T-cell (primary cell): ENCODE results near the gene DSCAML1. TPM values are rescaled to one million over a fixed set of nuclear protein-coding genes. Genes with fewer than 3 reads are reported as not detected.
A peak's percentile ranks its signal among the peaks of the same experiment; 100 is the strongest.

Experiments used
- ATAC-seq, 4 experiments: fragments of 200-7000 bp in 3 of 4; fragments of 150-1000 bp in 1 of 4; cut with Tn5 transposase; replicated peaks in 1 of 4; 1 replicate in 3 of 4; 2 replicates in 1 of 4; pipeline ENCODE4 v1.10.0; 2021; ENCODE audit warnings: moderate library complexity in 3 of 4, mild to moderate bottlenecking in 2 of 4, moderate number of reproducible peaks in 1 of 4
- CTCF ChIA-PET, 2 donors: fragments of 300-600 bp; sonication (Branson Sonifier 250); formaldehyde crosslinking; loops; one replicate each; lab custom pipeline; 2022; ENCODE audit warnings: antibody characterized with exemption in 2 of 2; lab: Charles Lee
- POLR2A ChIA-PET, 2 donors: fragments of 300-600 bp; sonication (Branson Sonifier 250); formaldehyde crosslinking; loops; one replicate each; lab custom pipeline; 2022; ENCODE audit warnings: antibody characterized with exemption in 2 of 2; lab: Charles Lee
- DNase-seq, 35 experiments: peaks; one replicate each; pipeline versions ENCODE4 v3.0.0 to v3.0.0-alpha.2; 2013 to 2023
- H3K27ac ChIP-seq: one replicate; pipeline ENCODE4 v1.5.1; 2013; ENCODE audit warnings: low read length
- H3K27me3 ChIP-seq, 2 experiments: replicated peaks in 1 of 2; 1 replicate in 1 of 2; 2 replicates in 1 of 2; pipeline versions ENCODE4 v1.6.1 to v1.7.0; 2013; ENCODE audit warnings: low read length in 1 of 2, mixed read lengths in 1 of 2; ENCODE audit not compliant: control insufficient read depth in 2 of 2, insufficient read depth in 2 of 2; ENCODE audit errors: extremely low read depth in 1 of 2
- H3K36me3 ChIP-seq, 2 donors: 1 replicate in 1 of 2; 2 replicates in 1 of 2; pipeline versions ENCODE4 v1.6.1 to v1.7.0; 2013; ENCODE audit warnings: low read length in 1 of 2; ENCODE audit not compliant: control insufficient read depth in 2 of 2, insufficient read depth in 1 of 2; ENCODE audit errors: extremely low read depth in 1 of 2
- H3K4me1 ChIP-seq, 2 experiments: 1 replicate in 1 of 2; 2 replicates in 1 of 2; pipeline versions ENCODE4 v1.6.1 to v1.7.0; 2013; ENCODE audit warnings: low read length in 2 of 2, mixed read lengths in 1 of 2; ENCODE audit not compliant: insufficient read depth in 2 of 2, control insufficient read depth in 1 of 2; ENCODE audit errors: extremely low read depth in 1 of 2
- H3K4me3 ChIP-seq, 2 donors: 1 replicate in 1 of 2; 2 replicates in 1 of 2; pipeline versions ENCODE4 v1.5.1 to v1.7.0; 2013; ENCODE audit warnings: mild to moderate bottlenecking in 2 of 2, low read length in 1 of 2, moderate library complexity in 1 of 2; ENCODE audit not compliant: control insufficient read depth in 1 of 2; ENCODE audit errors: extremely low read depth in 1 of 2
- H3K9me3 ChIP-seq: 2 replicates; pipeline ENCODE4 v1.7.0; 2013
- H3K27ac Mint-ChIP-seq, 2 donors: one replicate each; pipeline ENCODE4 v1.8.0; 2020 to 2021; ENCODE audit warnings: mild to moderate bottlenecking in 2 of 2, mixed read lengths in 2 of 2
- H3K27me3 Mint-ChIP-seq, 2 donors: one replicate each; pipeline ENCODE4 v1.8.0; 2021 to 2022; ENCODE audit warnings: mixed read lengths in 2 of 2
- H3K36me3 Mint-ChIP-seq: one replicate; pipeline ENCODE4 v1.8.0; 2021; ENCODE audit warnings: mixed read lengths
- H3K4me1 Mint-ChIP-seq, 3 donors: one replicate each; pipeline ENCODE4 v1.8.0; 2020 to 2022; ENCODE audit warnings: mixed read lengths in 3 of 3, mild to moderate bottlenecking in 1 of 3
- H3K4me3 Mint-ChIP-seq, 3 donors: one replicate each; pipeline ENCODE4 v1.8.0; 2020 to 2022; ENCODE audit warnings: mild to moderate bottlenecking in 3 of 3, mixed read lengths in 3 of 3, moderate library complexity in 3 of 3
- H3K9me3 Mint-ChIP-seq, 3 donors: one replicate each; pipeline ENCODE4 v1.8.0; 2020 to 2022; ENCODE audit warnings: mixed read lengths in 3 of 3
- WGBS: methylation state at CpG from one replicate; pipeline ENCODE4 v1.1.5; 2013; ENCODE audit warnings: missing lambda C conversion rate; ENCODE audit not compliant: insufficient coverage; 5-methylcytosine and 5-hydroxymethylcytosine counted together
- total RNA-seq, 35 experiments: library from RNA in 6 of 35; stranded (reverse) in 6 of 35; fragments of 120-200 nt in 1 of 35; gene quantifications; one replicate each; pipeline versions ENCODE4 v1.2.1 to v1.2.4 and lab custom pipeline; 2013 to 2026

The DSCAML1 gene, protein sequence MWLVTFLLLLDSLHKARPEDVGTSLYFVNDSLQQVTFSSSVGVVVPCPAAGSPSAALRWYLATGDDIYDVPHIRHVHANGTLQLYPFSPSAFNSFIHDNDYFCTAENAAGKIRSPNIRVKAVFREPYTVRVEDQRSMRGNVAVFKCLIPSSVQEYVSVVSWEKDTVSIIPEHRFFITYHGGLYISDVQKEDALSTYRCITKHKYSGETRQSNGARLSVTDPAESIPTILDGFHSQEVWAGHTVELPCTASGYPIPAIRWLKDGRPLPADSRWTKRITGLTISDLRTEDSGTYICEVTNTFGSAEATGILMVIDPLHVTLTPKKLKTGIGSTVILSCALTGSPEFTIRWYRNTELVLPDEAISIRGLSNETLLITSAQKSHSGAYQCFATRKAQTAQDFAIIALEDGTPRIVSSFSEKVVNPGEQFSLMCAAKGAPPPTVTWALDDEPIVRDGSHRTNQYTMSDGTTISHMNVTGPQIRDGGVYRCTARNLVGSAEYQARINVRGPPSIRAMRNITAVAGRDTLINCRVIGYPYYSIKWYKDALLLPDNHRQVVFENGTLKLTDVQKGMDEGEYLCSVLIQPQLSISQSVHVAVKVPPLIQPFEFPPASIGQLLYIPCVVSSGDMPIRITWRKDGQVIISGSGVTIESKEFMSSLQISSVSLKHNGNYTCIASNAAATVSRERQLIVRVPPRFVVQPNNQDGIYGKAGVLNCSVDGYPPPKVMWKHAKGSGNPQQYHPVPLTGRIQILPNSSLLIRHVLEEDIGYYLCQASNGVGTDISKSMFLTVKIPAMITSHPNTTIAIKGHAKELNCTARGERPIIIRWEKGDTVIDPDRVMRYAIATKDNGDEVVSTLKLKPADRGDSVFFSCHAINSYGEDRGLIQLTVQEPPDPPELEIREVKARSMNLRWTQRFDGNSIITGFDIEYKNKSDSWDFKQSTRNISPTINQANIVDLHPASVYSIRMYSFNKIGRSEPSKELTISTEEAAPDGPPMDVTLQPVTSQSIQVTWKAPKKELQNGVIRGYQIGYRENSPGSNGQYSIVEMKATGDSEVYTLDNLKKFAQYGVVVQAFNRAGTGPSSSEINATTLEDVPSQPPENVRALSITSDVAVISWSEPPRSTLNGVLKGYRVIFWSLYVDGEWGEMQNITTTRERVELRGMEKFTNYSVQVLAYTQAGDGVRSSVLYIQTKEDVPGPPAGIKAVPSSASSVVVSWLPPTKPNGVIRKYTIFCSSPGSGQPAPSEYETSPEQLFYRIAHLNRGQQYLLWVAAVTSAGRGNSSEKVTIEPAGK (N-terminal part only)
- total RNA-seq (1 to 10 TPM in 2 of 5 donors, under 1 TPM in 3; 0.15 to 2.4 (median 0.96) TPM), total RNA-seq (lab: John Stamatoyannopoulos, UW) (0 to 3.6 (median 0.88) reads per million in 29 experiments)
- total RNA-seq (2013): 0.39 TPM

DNA sequence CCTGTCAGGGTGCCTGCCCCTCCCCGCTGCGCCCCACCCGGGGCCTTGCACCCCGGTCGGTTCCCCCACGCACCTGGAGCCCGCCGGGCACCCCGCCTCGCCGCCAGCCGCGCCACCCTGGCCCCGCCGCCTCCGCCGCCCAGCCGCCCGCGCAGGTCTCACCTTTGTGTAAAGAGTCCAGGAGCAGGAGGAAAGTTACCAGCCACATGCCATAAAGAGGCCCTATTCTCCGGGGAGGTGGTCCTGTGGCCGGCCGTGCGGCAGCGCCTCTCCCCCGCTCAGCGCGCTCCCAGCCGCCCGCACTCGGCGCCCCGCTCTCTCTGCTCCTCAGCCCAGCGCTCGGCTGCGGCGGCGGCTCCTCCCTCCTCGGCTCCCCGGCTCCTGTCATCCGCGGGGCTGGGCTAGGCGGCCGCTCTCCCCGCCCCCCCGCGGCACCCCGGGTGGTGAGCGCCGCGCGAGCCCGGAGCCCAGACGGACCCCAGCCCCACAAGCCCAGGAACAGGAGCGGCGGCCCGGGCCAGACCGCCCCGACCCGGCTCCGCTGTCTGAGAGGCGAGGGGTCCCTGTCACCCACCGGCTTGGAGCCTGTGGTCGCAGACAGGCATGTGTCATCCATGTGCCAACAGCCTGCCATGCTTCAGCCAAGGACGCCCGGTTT, at the start of gene DSCAML1:
DSCAML1 (minus strand) TSS at position 345 of the 658 bp plus-strand sequence; CDS start at position 208, 137 bp downstream.
- H3K27ac Mint-ChIP-seq: no peak within 1 kb of the TSS
- H3K4me1 Mint-ChIP-seq: peaks cover 11 to 21% (median 20%) of the 10 kb centered on the region in 3 donors
- DNase-seq: peak in 21 of 35 experiments; percentile 12 to 58 (median 33)
- H3K36me3 Mint-ChIP-seq: no peaks in the 10 kb centered on the region
- ATAC-seq: peak; percentile 80 to 93 (median 86)
- peak within 1 kb of the TSS; percentile 30 to 49 for H3K4me3 ChIP-seq
- 7% methylated on average over 66 of the region's 66 CpGs for WGBS
- ChIA-PET POLR2A (no interaction called here), CTCF (interaction anchor here in 1 of 2 donors (1.1 kb wide), 2 partner anchors 11 to 256 kb away, joined by 3 to 5 read pairs; no protein-coding TSS in a partner anchor)
- peaks cover 0 to 23% of the 10 kb centered on the region in 2 experiments for H3K4me1 ChIP-seq
- H3K27ac ChIP-seq: no peak within 1 kb of the TSS
- H3K4me3 Mint-ChIP-seq: peak within 1 kb of the TSS; percentile 58 to 71 (median 65)
- H3K9me3 Mint-ChIP-seq: no peaks in the 10 kb centered on the region
- H3K9me3 ChIP-seq: no peaks in the 10 kb centered on the region
- H3K27me3 ChIP-seq: peaks cover 9 to 66% of the 10 kb centered on the region in 2 experiments
- peaks cover 53 to 62% of the 10 kb centered on the region in 2 donors for H3K27me3 Mint-ChIP-seq
- no peaks in the 10 kb centered on the region for H3K36me3 ChIP-seq

DNA sequence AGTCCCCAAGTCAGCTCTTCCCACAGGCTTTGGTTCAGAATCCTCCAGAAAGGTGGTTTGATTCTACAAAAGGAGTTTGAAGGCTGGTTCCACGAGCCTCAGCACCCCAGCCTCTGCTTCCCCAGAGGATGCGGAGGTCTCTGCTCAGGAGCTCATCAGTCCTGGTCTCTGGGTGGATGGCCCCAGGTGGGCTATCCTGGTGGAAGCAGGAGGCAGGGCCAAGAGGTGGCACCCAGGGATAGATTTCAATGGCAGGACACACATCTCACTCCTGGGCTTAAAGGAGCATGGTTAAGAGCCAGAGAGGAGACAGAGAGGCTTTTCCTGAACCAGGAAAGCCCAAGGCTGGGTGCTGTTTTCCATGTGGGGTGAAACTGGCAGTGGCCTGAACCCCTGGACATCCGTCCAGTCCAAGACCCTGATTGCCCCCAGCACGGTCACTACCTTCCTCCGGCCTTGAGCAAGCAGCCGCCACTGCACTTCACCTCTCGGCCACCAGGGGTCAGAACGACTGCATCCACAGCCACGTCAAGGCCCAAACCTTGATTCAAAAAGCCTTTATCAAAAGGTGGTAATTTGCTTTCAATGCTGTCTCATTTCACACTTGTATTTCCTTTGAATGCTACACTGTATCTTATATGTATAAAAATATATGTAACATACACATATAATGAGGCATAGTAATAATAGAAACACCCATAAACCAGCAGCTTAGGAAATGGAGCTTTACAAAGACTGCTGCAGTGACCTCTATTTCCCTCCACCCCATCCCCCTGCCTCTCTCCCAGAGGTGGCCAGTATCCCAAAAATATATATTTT, 46.9 kb upstream of the DSCAML1 start:
- H3K27ac Mint-ChIP-seq: no peak overlapping the region
- H3K36me3 ChIP-seq: no peaks in the 10 kb centered on the region
- no peaks in the 10 kb centered on the region for H3K9me3 ChIP-seq
- no peak overlapping the region for H3K4me3 ChIP-seq
- H3K4me3 Mint-ChIP-seq: no peak overlapping the region
- peaks cover 0 to 6% of the 10 kb centered on the region in 2 experiments for H3K27me3 ChIP-seq
- peak; percentile 78 to 83 (median 82) for ATAC-seq
- POLR2A ChIA-PET: no interaction called here
- CTCF ChIA-PET: interaction anchor here (0.5 to 4.1 kb wide), 12 partner anchors 36 to 211 kb away, joined by 3 to 46 read pairs (median 4); no protein-coding TSS in a partner anchor
- no peaks in the 10 kb centered on the region for H3K36me3 Mint-ChIP-seq
- WGBS: 27% methylated on average over 8 of the region's 9 CpGs
- H3K27ac ChIP-seq: no peak overlapping the region
- no peaks in the 10 kb centered on the region for H3K9me3 Mint-ChIP-seq
- H3K4me1 ChIP-seq: peaks cover 0 to 8% of the 10 kb centered on the region in 2 experiments
- H3K27me3 Mint-ChIP-seq: peaks cover 0 to 2% of the 10 kb centered on the region in 2 donors
- peak; percentile 37 to 90 (median 75) for DNase-seq
- H3K4me1 Mint-ChIP-seq: peaks cover 0 to 6% (median 0%) of the 10 kb centered on the region in 3 donors

DNA sequence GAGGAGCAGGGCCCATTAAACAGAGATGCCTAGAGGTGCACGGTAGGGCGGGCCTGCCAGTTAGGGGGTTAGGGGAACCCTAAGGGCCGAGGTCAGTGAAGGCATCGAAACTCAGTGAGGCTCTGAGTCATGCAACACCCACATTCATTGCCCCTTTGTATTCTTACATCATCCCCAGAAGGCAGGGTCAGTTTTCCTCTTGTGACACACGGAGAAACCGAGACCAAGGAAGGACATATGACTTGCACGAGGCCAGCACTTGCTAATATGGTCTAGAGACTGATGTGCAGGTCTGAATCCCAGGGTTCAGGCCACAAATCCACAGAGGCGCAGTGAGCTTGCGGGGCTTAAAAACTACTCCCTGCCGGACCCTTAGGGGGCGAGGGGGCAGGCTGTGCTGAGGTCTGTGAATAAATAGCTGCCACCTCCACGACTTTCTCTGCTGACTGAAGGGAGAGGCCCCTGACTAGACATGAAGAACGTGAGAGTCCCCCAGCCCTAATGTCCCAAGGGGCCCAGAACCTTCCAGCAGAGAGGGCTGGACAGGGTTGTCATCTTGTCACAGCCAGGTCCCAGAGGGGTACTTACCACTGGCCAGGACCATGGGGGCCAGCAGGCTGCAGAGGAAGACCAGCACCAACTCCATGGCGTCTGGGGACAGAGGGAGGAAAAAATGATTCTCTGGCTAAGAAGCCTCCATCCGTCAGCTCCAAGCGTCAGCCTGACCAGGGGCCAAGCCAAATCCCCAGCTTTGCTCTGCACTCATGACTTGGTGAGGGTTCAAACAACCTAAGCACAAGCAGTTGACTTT, 45.3 kb upstream of the DSCAML1 start:
- peaks cover 0 to 16% of the 10 kb centered on the region in 2 experiments for H3K27me3 ChIP-seq
- H3K4me3 ChIP-seq: no peak overlapping the region
- H3K36me3 ChIP-seq: no peaks in the 10 kb centered on the region
- Mint-ChIP-seq H3K36me3 (no peaks in the 10 kb centered on the region), H3K27me3 (peaks cover 0 to 2% of the 10 kb centered on the region in 2 donors), H3K27ac (no peak overlapping the region), H3K9me3 (no peaks in the 10 kb centered on the region), H3K4me3 (no peak overlapping the region), H3K4me1 (peaks cover 0 to 10% (median 0%) of the 10 kb centered on the region in 3 donors)
- H3K4me1 ChIP-seq: peaks cover 0 to 20% of the 10 kb centered on the region in 2 experiments
- POLR2A ChIA-PET: interaction anchor here (0.6 to 0.7 kb wide), 3 partner anchors 145 to 208 kb away, joined by 3 to 6 read pairs (median 3); no protein-coding TSS in a partner anchor
- WGBS: 90% methylated on average over 10 of the region's 16 CpGs
- no peak overlapping the region for H3K27ac ChIP-seq
- DNase-seq (peak in 1 of 35 experiments; percentile 11), ATAC-seq (no peak)
- CTCF ChIA-PET: interaction anchor here (0.7 to 4.1 kb wide), 9 partner anchors 19 to 554 kb away, joined by 3 to 46 read pairs (median 3); no protein-coding TSS in a partner anchor
- H3K9me3 ChIP-seq: no peaks in the 10 kb centered on the region

- Histone ChIP-seq H3K9me3 (no peaks in the 10 kb centered on the region), H3K27me3 (peaks cover 0 to 24% of the 10 kb centered on the region in 2 experiments), H3K4me3 (no peak overlapping the region), H3K4me1 (peaks cover 0 to 24% of the 10 kb centered on the region in 2 experiments), H3K27ac (no peak overlapping the region), H3K36me3 (no peaks in the 10 kb centered on the region)
- ATAC-seq (no peak), DNase-seq (peak in 1 of 35 experiments; percentile 14)
- Mint-ChIP-seq H3K27me3 (peaks cover 1 to 2% of the 10 kb centered on the region in 2 donors), H3K36me3 (no peaks in the 10 kb centered on the region), H3K27ac (no peak overlapping the region), H3K4me1 (peaks cover 0 to 10% (median 0%) of the 10 kb centered on the region in 3 donors), H3K4me3 (no peak overlapping the region), H3K9me3 (no peaks in the 10 kb centered on the region)
- POLR2A ChIA-PET: interaction anchor here in 1 of 2 donors (0.6 kb wide), 1 partner anchor 209 kb away, joined by 3 read pairs; no protein-coding TSS in a partner anchor
- 80% methylated on average over 2 of the region's 7 CpGs for WGBS
- CTCF ChIA-PET: interaction anchor here in 1 of 2 donors (0.6 to 4.1 kb wide), 3 partner anchors 179 to 756 kb away, joined by 3 to 46 read pairs (median 4); no protein-coding TSS in a partner anchor
These were observed 44.6 kb upstream of the DSCAML1 start for GRCh38 chr11:117841551-117842031.
